GM03348 (cell line): Measurements from ENCODE around the gene NOTCH4.
"Not testable (repeated sequence)": the region's sequence is repeated elsewhere in the genome, so short reads cannot be mapped to it uniquely, and the experiment has no call there.

Source experiments
- DNase-seq: peaks from one replicate; pipeline ENCODE4 v3.0.0; 2012; ENCODE audit warnings: low spot score

Gene NOTCH4

GRCh38 chr6:32216998-32217397 is 6.9 kb downstream of the NOTCH4 start:
- no peak for DNase-seq

- no peak for DNase-seq
These were observed 7.6 kb downstream of the NOTCH4 start for GRCh38 chr6:32216285-32216684.

GRCh38 chr6:32215617-32216016 is 8.2 kb downstream of the NOTCH4 start:
- DNase-seq = no peak

- no peak for DNase-seq
These were observed 9.7 kb downstream of the NOTCH4 start for GRCh38 chr6:32214126-32214525.

GRCh38 chr6:32213649-32214048 is 10.2 kb downstream of the NOTCH4 start:
- DNase-seq = no peak

GRCh38 chr6:32212076-32212760 is 11.6 kb downstream of the NOTCH4 start:
- no peak for DNase-seq

- DNase-seq = not testable (repeated sequence)
These were observed 12.4 kb downstream of the NOTCH4 start for GRCh38 chr6:32211432-32211831.

- no peak for DNase-seq
These were observed 13.7 kb downstream of the NOTCH4 start for GRCh38 chr6:32210191-32210601.

GRCh38 chr6:32208996-32209395 is 14.9 kb downstream of the NOTCH4 start:
- no peak for DNase-seq

- no peak for DNase-seq
These were observed 19.6 kb downstream of the NOTCH4 start for GRCh38 chr6:32204268-32204715.

GRCh38 chr6:32203426-32204267 is 20.2 kb downstream of the NOTCH4 start:
- DNase-seq = no peak

- no peak for DNase-seq
These were observed 21.7 kb downstream of the NOTCH4 start for GRCh38 chr6:32202186-32202585.

GRCh38 chr6:32200711-32201475 is 23.0 kb downstream of the NOTCH4 start:
- DNase-seq = no peak

- DNase-seq = no peak
These were observed 25.0 kb downstream of the NOTCH4 start for GRCh38 chr6:32198866-32199265.

GRCh38 chr6:32198345-32198696 is 25.5 kb downstream of the NOTCH4 start:
- DNase-seq = no peak

- DNase-seq = no peak
These were observed 26.9 kb downstream of the NOTCH4 start for GRCh38 chr6:32196682-32197616.

GRCh38 chr6:32195902-32196681 is 27.8 kb downstream of the NOTCH4 start:
- DNase-seq = peak; percentile 76

- peak; percentile 98 for DNase-seq
These were observed 28.3 kb downstream of the NOTCH4 start for GRCh38 chr6:32195652-32195901.

GRCh38 chr6:32194825-32195651 is 28.8 kb downstream of the NOTCH4 start:
- peak; percentile 50 for DNase-seq

GRCh38 chr6:32194388-32194787 is 29.5 kb downstream of the NOTCH4 start:
- no peak for DNase-seq
